GM19455 (cell line): ENCODE results near the gene REV1.
"Not testable (repeated sequence)": the region's sequence is repeated elsewhere in the genome, so short reads cannot be mapped to it uniquely, and the experiment has no call there.

Experiments used
- ATAC-seq: cut with Tn5 transposase; IDR thresholded peaks from one replicate; pipeline ENCODE4 v1.9.1; 2021; ENCODE audit not compliant: unreplicated experiment

The REV1 gene

GRCh38 chr2:99489761-99490622 lies at the start of gene REV1:
REV1 (minus strand) TSS chr2:99490017; CDS start chr2:99464975, 25,042 bp downstream.
- ATAC-seq = peak; percentile 72

- no peak for ATAC-seq
These were observed 48.2 kb upstream of the REV1 start for GRCh38 chr2:99537910-99538485.

GRCh38 chr2:99524056-99524455 lies 34.2 kb upstream of the REV1 start:
- ATAC-seq = no peak

DNA sequence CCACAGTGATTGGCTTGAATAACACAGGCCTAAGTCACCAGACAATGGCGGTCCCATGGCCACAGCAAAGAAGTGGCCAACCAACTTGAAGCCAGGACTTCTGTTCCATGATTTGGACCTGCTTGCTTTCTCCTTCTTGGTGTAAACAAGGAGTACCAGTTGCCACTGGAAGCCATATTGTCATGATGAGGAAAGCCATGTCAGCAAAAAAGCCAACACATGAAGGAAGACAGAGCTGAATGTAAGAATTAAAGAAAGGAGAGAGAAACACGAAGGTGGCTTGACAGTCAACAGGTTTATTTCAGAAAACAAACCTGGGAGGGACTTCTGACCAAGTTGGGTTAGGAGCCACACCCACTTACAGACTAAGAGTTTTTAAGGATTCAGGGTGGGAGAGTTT lies 32.3 kb upstream of the REV1 start:
- no peak for ATAC-seq

GRCh38 chr2:99520813-99521212 lies 31.0 kb upstream of the REV1 start:
- ATAC-seq = no peak

GRCh38 chr2:99520195-99520594 lies 30.4 kb upstream of the REV1 start:
- no peak for ATAC-seq

DNA sequence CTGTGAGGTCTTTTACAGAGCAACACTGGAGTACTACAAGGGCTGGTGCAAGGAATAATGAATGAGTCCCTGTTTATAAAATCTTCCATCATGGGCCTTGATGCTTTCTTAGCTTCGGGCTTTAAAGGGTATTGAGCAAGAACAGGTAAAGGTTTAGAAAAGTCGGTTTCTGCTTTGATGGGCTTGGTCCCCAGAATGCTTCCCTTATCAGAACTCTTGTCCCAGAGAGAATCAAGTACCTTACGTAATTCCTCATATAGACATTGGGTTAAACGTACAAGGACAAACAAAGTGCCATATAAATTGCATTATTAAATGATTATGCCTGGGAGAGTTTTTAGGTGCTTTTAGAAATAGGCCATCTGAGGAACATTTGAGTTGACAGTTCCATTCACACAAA lies 24.5 kb upstream of the REV1 start:
- no peak for ATAC-seq

DNA sequence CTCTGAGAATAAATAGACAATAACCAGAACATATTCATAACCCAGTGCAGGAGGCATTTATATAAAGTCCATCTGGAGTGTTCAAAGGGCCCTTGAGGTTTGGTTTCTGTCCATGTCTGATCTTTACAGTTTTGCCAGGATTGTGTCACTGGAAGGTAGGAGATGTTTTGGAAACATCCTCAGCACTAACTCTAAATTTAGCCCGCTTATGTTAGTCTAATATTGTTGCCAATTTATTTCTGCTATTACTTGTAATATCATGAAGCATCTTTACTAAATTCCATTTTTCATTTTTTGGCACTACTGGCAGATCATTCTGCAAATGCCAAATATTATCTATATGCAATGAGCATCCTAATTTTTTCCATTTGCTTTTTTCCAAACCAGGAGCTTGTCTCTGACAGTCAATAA lies 22.4 kb upstream of the REV1 start:
- no peak for ATAC-seq

GRCh38 chr2:99509387-99509786 lies 19.6 kb upstream of the REV1 start:
- ATAC-seq = no peak

DNA sequence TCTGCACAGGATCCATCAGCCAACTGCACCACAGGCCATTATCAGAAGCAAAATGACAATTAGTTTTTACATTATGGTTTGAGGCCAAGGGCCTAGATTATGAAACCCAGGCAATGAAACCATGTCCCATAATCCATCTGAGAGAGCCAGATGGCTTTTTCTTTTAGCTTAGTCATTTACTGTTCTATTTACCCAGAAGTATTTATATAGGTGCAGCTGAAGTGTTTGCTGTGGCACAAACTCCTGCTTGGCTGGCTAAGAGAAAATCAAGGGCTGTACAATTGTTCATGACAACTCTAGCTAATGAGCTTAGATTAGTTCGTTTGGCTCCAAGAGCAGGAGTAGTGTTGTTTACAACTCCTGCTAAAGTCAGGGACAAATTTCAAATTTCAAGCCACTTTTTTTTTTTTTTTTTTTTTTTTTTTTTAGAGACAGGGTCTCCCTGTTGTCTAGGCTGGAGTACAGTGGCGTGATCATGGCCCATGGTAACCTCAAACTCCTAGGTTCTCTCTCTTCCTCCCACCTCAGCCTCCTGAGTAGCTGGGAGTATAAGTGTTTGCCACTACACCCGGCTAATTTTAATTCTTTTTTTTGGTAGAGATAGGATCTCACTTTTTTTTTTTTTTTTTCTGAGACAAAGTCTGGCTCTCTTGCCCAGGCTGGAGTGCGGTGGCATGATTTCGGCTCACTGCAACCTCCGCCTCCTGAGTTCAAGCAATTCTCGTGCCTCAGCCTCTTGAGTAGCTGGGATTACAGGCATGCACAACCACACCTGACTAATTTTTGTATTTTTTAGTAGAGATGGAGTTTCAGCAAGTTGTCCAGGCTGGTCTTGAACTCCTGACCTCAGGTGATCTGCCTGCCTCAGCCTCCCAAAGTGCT lies 18.4 kb upstream of the REV1 start:
- ATAC-seq = no peak

DNA sequence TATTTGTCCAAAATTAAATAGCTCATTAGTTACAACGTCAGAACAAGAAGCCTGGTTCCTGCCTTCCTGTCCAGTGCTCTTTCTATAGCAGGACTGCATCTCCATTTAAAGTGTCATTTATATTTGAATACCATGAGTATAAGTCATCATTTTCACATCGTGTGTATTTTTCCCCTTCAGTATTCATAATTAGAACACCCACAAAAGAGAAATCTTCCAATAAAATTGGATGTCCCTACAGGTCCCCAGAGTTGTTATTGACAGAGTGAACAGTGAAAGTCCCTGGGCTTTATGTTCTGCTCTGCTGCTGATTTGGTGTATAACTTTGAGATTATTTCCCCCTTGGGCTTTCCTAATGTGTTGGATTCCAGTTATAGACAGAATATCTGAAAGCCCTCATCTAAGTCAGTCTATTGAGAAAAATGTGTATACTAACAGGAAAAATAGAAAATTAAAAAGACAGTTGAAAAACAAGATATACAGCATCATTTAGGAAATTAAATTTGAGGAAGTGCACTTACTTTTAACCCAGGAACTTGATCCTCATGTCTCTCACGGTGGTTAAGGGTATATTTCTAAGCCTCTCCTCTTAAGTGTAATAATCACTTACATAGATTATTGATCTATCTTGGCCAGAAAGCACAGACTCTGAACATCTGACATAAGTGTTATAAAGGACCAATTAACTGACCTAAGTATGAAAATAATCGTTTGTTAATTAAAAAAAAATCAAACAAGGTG lies 15.2 kb upstream of the REV1 start:
- no peak for ATAC-seq

DNA sequence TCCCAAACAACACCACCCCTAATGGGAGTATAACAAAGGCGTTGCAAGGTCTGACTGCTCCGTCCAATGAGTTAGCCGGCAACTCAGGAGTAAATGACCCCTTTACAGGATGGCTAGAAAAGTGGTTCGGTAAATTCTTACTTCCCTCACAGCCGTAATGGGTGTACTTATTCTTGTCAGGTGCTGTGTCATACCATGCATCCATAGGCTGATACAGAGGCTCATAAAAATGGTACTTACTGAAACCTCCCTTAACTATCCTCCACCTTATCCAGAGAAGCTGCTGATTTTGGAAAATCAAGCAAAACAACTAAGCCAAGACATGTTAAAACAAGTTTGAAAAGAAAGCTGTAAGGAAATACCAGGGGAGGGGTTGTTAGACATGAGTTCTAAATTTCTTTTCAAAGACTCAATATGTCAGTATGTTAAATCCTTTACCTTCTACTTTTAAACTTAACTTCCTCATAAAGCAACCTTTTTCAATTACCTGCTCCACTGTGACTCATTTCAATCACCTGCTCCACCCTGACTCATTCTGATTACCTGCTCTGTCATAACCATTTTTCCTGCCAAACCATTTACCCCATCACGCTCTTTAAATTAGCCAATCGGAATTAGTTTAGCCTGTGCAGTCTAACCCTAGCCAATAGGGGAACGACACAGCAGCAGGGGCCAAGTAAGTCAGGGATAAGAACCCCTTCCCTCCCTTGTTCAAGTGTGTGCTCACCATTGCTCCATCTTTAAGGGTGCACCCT lies 14.0 kb upstream of the REV1 start:
- not testable (repeated sequence) for ATAC-seq

- no peak for ATAC-seq
These were observed 6.2 kb upstream of the REV1 start for GRCh38 chr2:99496021-99496420.

GRCh38 chr2:99495115-99495860 lies 5.5 kb upstream of the REV1 start:
- ATAC-seq = no peak

DNA sequence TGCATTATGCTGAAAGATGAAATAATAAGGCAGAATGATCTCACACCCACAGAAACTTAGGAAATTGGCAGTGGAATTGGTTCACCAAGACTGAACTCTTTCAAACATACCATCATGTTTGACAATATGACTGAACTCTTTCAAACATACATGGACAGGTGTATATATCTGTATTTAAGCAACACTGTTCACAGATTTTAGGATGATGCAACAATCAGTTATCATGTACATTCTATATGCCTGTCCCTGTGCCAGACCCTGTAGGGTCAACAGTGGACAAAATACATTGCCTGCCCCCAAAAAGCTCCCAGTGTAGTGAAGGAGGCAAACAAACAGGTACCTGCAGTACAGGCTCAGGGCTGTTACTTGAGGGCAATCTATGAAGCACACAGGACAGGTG lies 2.9 kb upstream of the REV1 start:
- ATAC-seq = no peak

DNA sequence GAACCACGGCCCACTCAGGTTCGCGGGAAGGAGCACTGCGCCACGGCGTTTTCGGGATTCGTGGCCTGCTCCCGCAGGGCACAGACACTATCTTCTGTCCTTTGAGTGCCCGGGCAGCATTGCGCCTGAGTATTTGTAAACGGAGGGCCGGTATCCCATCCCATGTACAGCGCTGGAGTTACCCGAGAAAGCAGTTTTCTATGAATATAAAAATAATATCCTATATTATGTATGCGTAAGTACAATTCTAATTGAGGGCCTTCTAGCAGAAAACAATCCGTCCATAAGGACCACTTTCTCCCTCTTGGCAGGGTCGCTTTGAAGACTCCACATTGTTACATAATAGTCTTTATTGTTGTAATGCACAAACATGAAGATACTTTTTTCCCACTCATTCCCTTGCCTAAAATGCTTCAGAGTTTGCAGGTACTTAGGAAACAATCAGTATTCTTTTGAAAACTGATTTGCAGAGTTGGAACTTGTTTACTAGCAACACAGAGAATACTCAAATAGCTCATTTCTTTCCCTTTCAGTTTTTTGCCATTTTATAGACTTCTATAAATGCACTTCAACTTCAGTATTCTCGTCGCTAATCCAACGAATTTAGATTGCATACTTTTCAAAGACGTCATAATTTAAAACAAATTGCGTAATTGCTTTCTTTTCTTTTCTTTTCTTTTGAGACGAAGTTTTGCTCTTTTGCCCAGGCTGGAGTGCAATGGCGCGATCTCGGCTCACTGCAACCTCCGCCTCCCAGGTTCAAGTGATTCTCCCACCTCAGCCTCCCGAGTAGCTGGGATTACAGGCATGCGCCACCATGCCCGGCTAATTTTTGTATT lies 1.0 kb upstream of the REV1 start:
- peak; percentile 6 for ATAC-seq

- ATAC-seq = peak; percentile 41
These were observed 605 bp downstream of the REV1 start for GRCh38 chr2:99489063-99489760.

GRCh38 chr2:99488539-99489062 lies 1.2 kb downstream of the REV1 start:
- no peak for ATAC-seq
